Osteoblast (primary cell): Measurements from ENCODE around the gene SFI1. TPM values are rescaled to one million over a fixed set of nuclear protein-coding genes. Genes with fewer than 3 reads are reported as not detected.

Experiments used
- DNase-seq: peaks from one replicate; pipeline ENCODE4 v3.0.0; 2011; ENCODE audit warnings: low spot score, mixed read lengths; ENCODE audit not compliant: insufficient read length; ENCODE audit errors: missing footprints
- H2AFZ ChIP-seq: 2 replicates; pipeline ENCODE4 v1.6.0; 2011; ENCODE audit warnings: mild to moderate bottlenecking, low read length
- H3K27ac ChIP-seq: 2 replicates; pipeline ENCODE4 v1.5.1; 2011; ENCODE audit warnings: mild to moderate bottlenecking, low read depth, low read length, moderate library complexity
- H3K27me3 ChIP-seq: 2 replicates; pipeline ENCODE4 v1.6.0; 2012; ENCODE audit warnings: mild to moderate bottlenecking, control low read depth, inconsistent platforms, low read length, moderate library complexity; ENCODE audit not compliant: insufficient read depth
- H3K36me3 ChIP-seq: 2 replicates; pipeline ENCODE4 v1.5.1; 2011; ENCODE audit warnings: mild to moderate bottlenecking, low read length, control low read depth, moderate library complexity; ENCODE audit not compliant: insufficient read depth
- H3K4me1 ChIP-seq: 2 replicates; pipeline ENCODE4 v1.5.1; 2011; ENCODE audit warnings: mild to moderate bottlenecking, low read length, control low read depth, moderate library complexity; ENCODE audit not compliant: insufficient read depth
- H3K4me2 ChIP-seq: 2 replicates; pipeline ENCODE4 v1.6.0; 2011; ENCODE audit warnings: mild to moderate bottlenecking, low read length; ENCODE audit not compliant: insufficient read depth
- H3K4me3 ChIP-seq: fragments of 200-600 bp; sonication (generic); 3 replicates; pipeline ENCODE4 v1.5.1; 2012; ENCODE audit warnings: mild to moderate bottlenecking, low read length, inconsistent platforms; ENCODE audit not compliant: insufficient read depth
- H3K79me2 ChIP-seq: 2 replicates; pipeline ENCODE4 v1.6.0; 2012; ENCODE audit warnings: mild to moderate bottlenecking, low read length, control low read depth, inconsistent platforms; ENCODE audit not compliant: insufficient read depth
- H3K9me3 ChIP-seq: 2 replicates; pipeline ENCODE4 v1.5.1; 2011; ENCODE audit warnings: low read depth, low read length, control low read depth
- H4K20me1 ChIP-seq: 2 replicates; pipeline ENCODE4 v1.6.0; 2012; ENCODE audit warnings: mild to moderate bottlenecking, low read length, control low read depth; ENCODE audit not compliant: insufficient read depth
- CTCF ChIP-seq: IDR thresholded peaks from 2 replicates; pipeline ENCODE4 v1.5.1; 2011; ENCODE audit warnings: mild to moderate bottlenecking, low read depth, low read length, moderate library complexity; ENCODE audit errors: extremely low read depth
- total RNA-seq: library from RNA; depleted of rRNA; stranded (reverse); fragments of >200 nt; gene quantifications from 2 replicates; pipeline ENCODE4 v1.2.3, GENCODE V29; 2012

The SFI1 gene
- total RNA-seq, 1 donor, result 16.6 TPM

GRCh38 chr22:31652088-31652487, 155.8 kb downstream of the SFI1 start:
- no peaks in the 10 kb centered on the region for H3K27me3 ChIP-seq
- H3K79me2 ChIP-seq, result peaks cover 77% of the 10 kb centered on the region
- peaks cover 15% of the 10 kb centered on the region for H3K36me3 ChIP-seq
- peaks cover 22% of the 10 kb centered on the region for H3K4me1 ChIP-seq
- no peak overlapping the region for H3K4me2 ChIP-seq
- DNase-seq, result no peak
- no peak overlapping the region for H2AFZ ChIP-seq
- no peak overlapping the region for H3K4me3 ChIP-seq
- H3K9me3 ChIP-seq, result no peaks in the 10 kb centered on the region
- TF ChIP-seq CTCF, result no peak
- peak overlapping the region; percentile 36 for H3K27ac ChIP-seq
- peaks cover 8% of the 10 kb centered on the region for H4K20me1 ChIP-seq

GRCh38 chr22:31652911-31653684, 156.8 kb downstream of the SFI1 start:
- Histone ChIP-seq H2AFZ (no peak overlapping the region), H3K9me3 (no peaks in the 10 kb centered on the region), H3K4me1 (peaks cover 12% of the 10 kb centered on the region), H4K20me1 (peaks cover 12% of the 10 kb centered on the region), H3K4me2 (no peak overlapping the region), H3K36me3 (peaks cover 12% of the 10 kb centered on the region), H3K79me2 (peaks cover 83% of the 10 kb centered on the region), H3K27me3 (no peaks in the 10 kb centered on the region), H3K27ac (no peak overlapping the region), H3K4me3 (no peak overlapping the region)
- no peak for DNase-seq
- TF ChIP-seq CTCF, result no peak

- Histone ChIP-seq H4K20me1 (peaks cover 14% of the 10 kb centered on the region), H2AFZ (no peak overlapping the region), H3K79me2 (peaks cover 88% of the 10 kb centered on the region), H3K27me3 (no peaks in the 10 kb centered on the region), H3K4me2 (no peak overlapping the region), H3K4me3 (no peak overlapping the region), H3K9me3 (no peaks in the 10 kb centered on the region), H3K27ac (no peak overlapping the region), H3K36me3 (peaks cover 8% of the 10 kb centered on the region), H3K4me1 (peaks cover 12% of the 10 kb centered on the region)
- DNase-seq, result no peak
- TF ChIP-seq CTCF, result no peak
Measured at GRCh38 chr22:31653944-31654343, 157.6 kb downstream of the SFI1 start.

- no peak overlapping the region for H2AFZ ChIP-seq
- no peak overlapping the region for H3K4me3 ChIP-seq
- H4K20me1 ChIP-seq, result peaks cover 14% of the 10 kb centered on the region
- TF ChIP-seq CTCF, result no peak
- H3K27ac ChIP-seq, result no peak overlapping the region
- H3K4me1 ChIP-seq, result peaks cover 12% of the 10 kb centered on the region
- H3K4me2 ChIP-seq, result no peak overlapping the region
- H3K79me2 ChIP-seq, result peaks cover 89% of the 10 kb centered on the region
- H3K27me3 ChIP-seq, result no peaks in the 10 kb centered on the region
- H3K9me3 ChIP-seq, result no peaks in the 10 kb centered on the region
- DNase-seq, result no peak
- peaks cover 5% of the 10 kb centered on the region for H3K36me3 ChIP-seq
Measured at GRCh38 chr22:31654408-31654807, 158.1 kb downstream of the SFI1 start.
